ENCODE data around the gene PCDHGB7.

PCDHGB7 gene

GRCh38 chr5:141437221-141437620 lies 19.7 kb downstream of the PCDHGB7 start:
- Histone ChIP-seq H4K91ac (ENCODE audit: low read length) (no peak overlapping the region), H4K8ac (ENCODE audit: low read length) (no peak overlapping the region), H3K79me1 (replicated peaks; ENCODE audit: low read length, poor library complexity, severe bottlenecking) (peaks cover 17% of the 10 kb centered on the region), H2BK15ac (ENCODE audit: low read depth, poor library complexity, severe bottlenecking) (no peak overlapping the region), H3K36me3 (ENCODE audit: control insufficient read depth in 1 of 2, insufficient read depth in 2 of 2, low read depth in 1 of 2, low read length in 2 of 2) (peaks cover 7 to 12% of the 10 kb centered on the region in 2 experiments), H3K4me3 (ENCODE audit: insufficient read depth in 1 of 2, low read depth in 1 of 2, low read length in 2 of 2) (no peak overlapping the region), H3K4me1 (ENCODE audit: control insufficient read depth, insufficient read depth, low read depth, low read length) (peaks cover 5% of the 10 kb centered on the region), H2AFZ (ENCODE audit: low read depth, low read length) (no peak overlapping the region), H3K4ac (ENCODE audit: low read depth in 1 of 2, low read length in 2 of 2) (no peak overlapping the region), H3K27me3 (ENCODE audit: control insufficient read depth in 1 of 2, insufficient read depth in 1 of 2, low read length in 2 of 2) (no peaks in the 10 kb centered on the region), H3K14ac (ENCODE audit: low read length in 2 of 2) (no peak overlapping the region), H2BK12ac (ENCODE audit: low read length in 2 of 2) (no peak overlapping the region), H3K4me2 (ENCODE audit: low read length, poor library complexity, severe bottlenecking) (no peak overlapping the region), H2AK5ac (ENCODE audit: low read length, severe bottlenecking) (no peak overlapping the region), H2BK5ac (ENCODE audit: low read depth, low read length, poor library complexity, severe bottlenecking) (no peak overlapping the region), H3K9me3 (ENCODE audit: control insufficient read depth, low read length) (peaks cover 8% of the 10 kb centered on the region), H3K9ac (ENCODE audit: low read length) (no peak overlapping the region), H3K27ac (ENCODE audit: low read length, poor library complexity, severe bottlenecking) (no peak overlapping the region), H3K23ac (ENCODE audit: low read length in 2 of 2) (no peak overlapping the region), H3K18ac (ENCODE audit: low read depth in 1 of 2, low read length in 2 of 2) (no peak overlapping the region), H2BK120ac (ENCODE audit: low read depth, low read length) (no peak overlapping the region)
- WGBS = no CpG with 5 or more reads among the region's 2 CpGs
- DNase-seq = no peak

DNA sequence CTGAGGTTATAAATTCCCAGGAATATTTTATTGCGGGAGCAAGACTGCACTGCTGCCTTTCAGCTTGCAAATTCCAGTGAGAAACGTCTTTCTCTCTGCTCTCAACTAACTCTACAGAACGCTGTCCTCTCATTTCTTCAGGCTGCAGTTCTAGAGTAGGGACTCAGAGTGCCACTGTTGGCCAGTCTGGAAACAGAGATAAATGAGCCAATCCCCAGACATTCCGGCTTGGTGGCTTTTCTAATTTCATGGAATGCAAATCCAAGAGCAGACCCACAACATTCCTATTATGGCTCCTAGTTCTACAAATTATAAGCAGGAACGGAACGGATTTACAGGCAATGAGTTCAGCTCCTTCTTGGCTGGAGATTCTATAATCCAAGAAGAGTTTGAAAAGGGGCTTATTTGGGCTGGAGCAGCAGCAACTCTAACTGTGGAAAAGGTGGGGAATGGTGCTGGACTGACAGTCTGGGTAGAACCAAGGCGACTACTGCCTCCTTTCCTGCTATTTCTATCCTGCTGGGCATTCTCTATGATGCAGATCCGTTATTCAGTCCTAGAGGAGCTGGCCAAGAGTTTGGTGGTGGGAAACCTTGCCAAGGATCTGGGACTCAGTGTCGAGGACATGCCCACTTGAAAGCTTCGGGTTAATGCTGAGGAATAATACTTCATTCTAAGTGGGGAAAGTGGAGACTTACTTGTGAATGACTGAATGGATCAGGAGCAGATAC lies 22.1 kb downstream of the PCDHGB7 start:
- Histone ChIP-seq H2AFZ (ENCODE audit: low read depth, low read length) (no peak overlapping the region), H2BK120ac (ENCODE audit: low read depth, low read length) (no peak overlapping the region), H3K23ac (ENCODE audit: low read length in 2 of 2) (no peak overlapping the region), H3K4me3 (ENCODE audit: insufficient read depth in 1 of 2, low read depth in 1 of 2, low read length in 2 of 2) (no peak overlapping the region), H3K9ac (ENCODE audit: low read length) (no peak overlapping the region), H3K27ac (ENCODE audit: low read length, poor library complexity, severe bottlenecking) (peak overlapping the region; percentile 24), H2AK5ac (ENCODE audit: low read length, severe bottlenecking) (no peak overlapping the region), H3K4me1 (ENCODE audit: control insufficient read depth, insufficient read depth, low read depth, low read length) (peaks cover 5% of the 10 kb centered on the region), H2BK12ac (ENCODE audit: low read length in 2 of 2) (no peak overlapping the region), H4K91ac (ENCODE audit: low read length) (no peak overlapping the region), H3K79me1 (replicated peaks; ENCODE audit: low read length, poor library complexity, severe bottlenecking) (peaks cover 22% of the 10 kb centered on the region), H3K4ac (ENCODE audit: low read depth in 1 of 2, low read length in 2 of 2) (no peak overlapping the region), H3K4me2 (ENCODE audit: low read length, poor library complexity, severe bottlenecking) (no peak overlapping the region), H3K27me3 (ENCODE audit: control insufficient read depth in 1 of 2, insufficient read depth in 1 of 2, low read length in 2 of 2) (no peaks in the 10 kb centered on the region), H4K8ac (ENCODE audit: low read length) (no peak overlapping the region), H2BK5ac (ENCODE audit: low read depth, low read length, poor library complexity, severe bottlenecking) (no peak overlapping the region), H3K36me3 (ENCODE audit: control insufficient read depth in 1 of 2, insufficient read depth in 2 of 2, low read depth in 1 of 2, low read length in 2 of 2) (peaks cover 7 to 9% of the 10 kb centered on the region in 2 experiments), H3K9me3 (ENCODE audit: control insufficient read depth, low read length) (peaks cover 8% of the 10 kb centered on the region), H3K18ac (ENCODE audit: low read depth in 1 of 2, low read length in 2 of 2) (no peak overlapping the region), H2BK15ac (ENCODE audit: low read depth, poor library complexity, severe bottlenecking) (no peak overlapping the region), H3K14ac (ENCODE audit: low read length in 2 of 2) (no peak overlapping the region)
- no peak for DNase-seq
- 88% methylated on average over 10 of the region's 10 CpGs for WGBS

GRCh38 chr5:141440341-141440740 lies 22.9 kb downstream of the PCDHGB7 start:
- Histone ChIP-seq H3K27me3 (ENCODE audit: control insufficient read depth in 1 of 2, insufficient read depth in 1 of 2, low read length in 2 of 2) (no peaks in the 10 kb centered on the region), H3K4me2 (ENCODE audit: low read length, poor library complexity, severe bottlenecking) (no peak overlapping the region), H2BK12ac (ENCODE audit: low read length in 2 of 2) (no peak overlapping the region), H3K36me3 (ENCODE audit: control insufficient read depth in 1 of 2, insufficient read depth in 2 of 2, low read depth in 1 of 2, low read length in 2 of 2) (peaks cover 7 to 9% of the 10 kb centered on the region in 2 experiments), H3K79me1 (replicated peaks; ENCODE audit: low read length, poor library complexity, severe bottlenecking) (peaks cover 25% of the 10 kb centered on the region), H4K8ac (ENCODE audit: low read length) (no peak overlapping the region), H3K18ac (ENCODE audit: low read depth in 1 of 2, low read length in 2 of 2) (no peak overlapping the region), H3K9ac (ENCODE audit: low read length) (no peak overlapping the region), H2AFZ (ENCODE audit: low read depth, low read length) (no peak overlapping the region), H3K4me3 (ENCODE audit: insufficient read depth in 1 of 2, low read depth in 1 of 2, low read length in 2 of 2) (no peak overlapping the region), H3K9me3 (ENCODE audit: control insufficient read depth, low read length) (peaks cover 10% of the 10 kb centered on the region), H2AK5ac (ENCODE audit: low read length, severe bottlenecking) (no peak overlapping the region), H3K23ac (ENCODE audit: low read length in 2 of 2) (no peak overlapping the region), H2BK15ac (ENCODE audit: low read depth, poor library complexity, severe bottlenecking) (no peak overlapping the region), H3K14ac (ENCODE audit: low read length in 2 of 2) (no peak overlapping the region), H3K4me1 (ENCODE audit: control insufficient read depth, insufficient read depth, low read depth, low read length) (peaks cover 5% of the 10 kb centered on the region), H3K4ac (ENCODE audit: low read depth in 1 of 2, low read length in 2 of 2) (no peak overlapping the region), H4K91ac (ENCODE audit: low read length) (no peak overlapping the region), H2BK5ac (ENCODE audit: low read depth, low read length, poor library complexity, severe bottlenecking) (no peak overlapping the region), H3K27ac (ENCODE audit: low read length, poor library complexity, severe bottlenecking) (peak overlapping the region; percentile 24), H2BK120ac (ENCODE audit: low read depth, low read length) (no peak overlapping the region)
- DNase-seq = no peak
- WGBS = 97% methylated on average over 9 of the region's 9 CpGs

- WGBS = 99% methylated on average over 45 of the region's 50 CpGs
- H3K27ac ChIP-seq (ENCODE audit: low read length, poor library complexity, severe bottlenecking) = no peak overlapping the region
Measured at GRCh38 chr5:141441571-141442170, 24.2 kb downstream of the PCDHGB7 start.

More at GRCh38 chr5:141441571-141442170, 24.2 kb downstream of the PCDHGB7 start:
- no peak overlapping the region for H2BK12ac ChIP-seq (ENCODE audit: low read length in 2 of 2)
- H2AFZ ChIP-seq (ENCODE audit: low read depth, low read length) = no peak overlapping the region
- H3K27me3 ChIP-seq (ENCODE audit: control insufficient read depth in 1 of 2, insufficient read depth in 1 of 2, low read length in 2 of 2) = no peaks in the 10 kb centered on the region
- no peak overlapping the region for H3K23ac ChIP-seq (ENCODE audit: low read length in 2 of 2)
- H4K91ac ChIP-seq (ENCODE audit: low read length) = no peak overlapping the region
- H2BK15ac ChIP-seq (ENCODE audit: low read depth, poor library complexity, severe bottlenecking) = no peak overlapping the region
- H2AK5ac ChIP-seq (ENCODE audit: low read length, severe bottlenecking) = peak overlapping the region; percentile 13
- no peak overlapping the region for H3K4me2 ChIP-seq (ENCODE audit: low read length, poor library complexity, severe bottlenecking)
- no peak overlapping the region for H3K4ac ChIP-seq (ENCODE audit: low read depth in 1 of 2, low read length in 2 of 2)
- H3K36me3 ChIP-seq (ENCODE audit: control insufficient read depth in 1 of 2, insufficient read depth in 2 of 2, low read depth in 1 of 2, low read length in 2 of 2) = peaks cover 7 to 9% of the 10 kb centered on the region in 2 experiments
- no peak overlapping the region for H3K14ac ChIP-seq (ENCODE audit: low read length in 2 of 2)
- H2BK120ac ChIP-seq (ENCODE audit: low read depth, low read length) = no peak overlapping the region
- H3K4me3 ChIP-seq (ENCODE audit: insufficient read depth in 1 of 2, low read depth in 1 of 2, low read length in 2 of 2) = peak overlapping the region in 1 of 2 experiments; percentile 7
- H2BK5ac ChIP-seq (ENCODE audit: low read depth, low read length, poor library complexity, severe bottlenecking) = no peak overlapping the region
- peaks cover 25% of the 10 kb centered on the region for H3K79me1 ChIP-seq (replicated peaks; ENCODE audit: low read length, poor library complexity, severe bottlenecking)
- H3K9me3 ChIP-seq (ENCODE audit: control insufficient read depth, low read length) = peaks cover 10% of the 10 kb centered on the region
- no peak overlapping the region for H3K9ac ChIP-seq (ENCODE audit: low read length)
- no peak for DNase-seq
- peaks cover 5% of the 10 kb centered on the region for H3K4me1 ChIP-seq (ENCODE audit: control insufficient read depth, insufficient read depth, low read depth, low read length)
- no peak overlapping the region for H3K18ac ChIP-seq (ENCODE audit: low read depth in 1 of 2, low read length in 2 of 2)
- H4K8ac ChIP-seq (ENCODE audit: low read length) = no peak overlapping the region
